Stimulated activated CD8-positive, alpha-beta memory T cell treated with anti-CD3 and anti-CD28 coated beads, Interleukin-7, amount 100 ng/mL, for 24 hours (primary cell): ENCODE measurements around the gene SLC16A13.

Experiments
- DNase-seq: peaks from one replicate; pipeline ENCODE4 v3.0.0-alpha.2; 2020; ENCODE audit warnings: low read depth

Gene SLC16A13

DNA sequence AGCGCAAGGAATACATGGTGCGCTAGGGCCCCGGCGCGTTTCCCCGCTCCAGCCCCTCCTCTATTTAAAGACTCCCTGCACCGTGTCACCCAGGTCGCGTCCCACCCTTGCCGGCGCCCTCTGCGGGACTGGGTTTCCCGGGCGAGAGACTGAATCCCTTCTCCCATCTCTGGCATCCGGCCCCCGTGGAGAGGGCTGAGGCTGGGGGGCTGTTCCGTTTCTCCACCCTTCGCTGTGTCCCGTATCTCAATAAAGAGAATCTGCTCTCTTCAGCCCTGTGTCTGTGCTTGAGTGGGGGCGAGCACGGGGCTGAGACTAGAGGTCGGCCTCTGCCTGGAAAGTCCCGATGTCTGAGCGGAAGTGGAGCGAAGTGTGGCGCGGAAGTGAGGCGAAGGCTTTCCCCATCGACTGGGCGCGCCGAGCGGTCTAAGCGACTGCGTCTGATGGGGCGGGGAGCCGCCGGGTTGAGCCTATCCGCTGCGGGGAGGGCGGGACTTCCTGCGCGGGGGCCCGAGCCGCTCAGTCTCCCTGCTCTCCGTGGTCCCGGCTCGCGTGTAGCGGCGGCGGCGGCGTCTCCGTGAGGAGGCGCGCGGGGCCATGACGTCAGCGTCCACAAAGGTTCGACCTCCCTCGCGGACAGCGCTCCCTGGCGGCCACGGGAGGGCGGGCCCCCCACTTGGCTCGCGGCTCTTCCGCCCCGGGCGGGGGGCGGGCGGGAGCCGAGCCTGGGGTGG, 21.4 kb upstream of the SLC16A13 start:
- DNase-seq: peak; percentile 89

GRCh38 chr17:7014995-7015958, 20.5 kb upstream of the SLC16A13 start:
- peak; percentile 54 for DNase-seq

DNA sequence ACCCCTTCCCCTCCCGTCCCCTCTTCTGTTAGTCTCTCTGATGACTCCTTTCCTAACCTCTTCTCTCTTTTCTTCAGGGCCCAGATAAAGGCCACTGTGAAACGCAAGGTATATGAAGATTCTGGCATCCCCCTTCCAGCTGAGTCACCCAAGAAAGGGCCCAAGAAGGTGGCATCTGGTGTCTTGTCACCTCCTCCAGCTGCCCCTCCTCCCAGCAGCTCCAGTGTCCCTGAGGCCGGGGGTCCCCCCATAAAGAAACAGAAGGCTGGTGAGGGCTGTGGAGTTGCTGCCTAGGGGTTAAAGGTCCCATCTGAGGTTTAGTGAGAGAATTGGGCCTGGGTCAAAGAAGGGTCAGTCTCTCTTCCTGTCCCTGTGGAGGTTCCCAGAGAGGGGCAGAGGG, 19.4 kb upstream of the SLC16A13 start:
- DNase-seq: no peak

DNA sequence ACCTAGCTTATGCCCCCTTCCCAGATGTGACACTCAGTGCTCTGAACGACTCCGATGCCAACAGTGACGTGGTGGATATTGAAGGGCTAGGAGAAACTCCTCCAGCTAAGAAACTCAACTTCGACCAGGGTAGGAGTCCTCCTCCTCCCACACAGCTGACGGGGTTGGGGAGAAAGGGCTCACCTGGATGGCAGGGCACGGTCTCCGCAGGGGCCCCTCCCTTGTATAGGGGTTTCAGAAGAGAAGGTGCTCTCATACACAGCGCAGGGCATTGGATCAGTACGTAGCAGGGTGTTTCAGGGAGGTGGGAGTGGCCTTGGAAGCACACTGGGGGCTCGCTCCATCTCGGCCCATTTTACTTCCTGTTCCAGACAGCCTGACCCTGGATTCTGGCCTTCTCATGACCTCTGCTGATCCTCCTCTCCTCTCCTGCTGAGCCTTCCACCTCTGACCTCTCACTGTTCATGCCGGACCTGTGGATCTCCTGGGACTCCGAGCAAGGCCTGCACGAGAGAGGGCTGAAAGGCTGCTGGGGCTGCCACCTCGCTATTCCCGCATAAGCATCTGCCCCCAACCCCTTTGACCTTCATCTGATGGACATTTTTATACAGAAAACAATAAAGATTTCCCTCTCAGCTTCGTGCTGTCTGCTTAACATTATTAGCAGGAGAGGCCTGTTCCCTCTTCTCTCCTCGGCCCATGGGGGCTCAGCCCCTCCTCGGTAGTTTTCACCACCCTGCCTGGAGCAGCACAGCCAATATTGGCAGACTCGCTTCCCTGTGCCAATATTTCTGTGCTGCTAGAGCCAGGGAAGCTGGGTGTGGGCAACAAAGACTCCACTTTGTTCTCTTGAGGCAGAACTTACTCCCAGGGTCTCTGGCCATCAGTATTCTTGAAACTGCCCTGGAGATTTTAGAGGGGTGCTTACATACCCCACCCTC, 18.7 kb upstream of the SLC16A13 start:
- DNase-seq: no peak

GRCh38 chr17:7017827-7018200, 18.0 kb upstream of the SLC16A13 start:
- no peak for DNase-seq

GRCh38 chr17:7018331-7018964, 17.4 kb upstream of the SLC16A13 start:
- DNase-seq: no peak

GRCh38 chr17:7019367-7019766, 16.4 kb upstream of the SLC16A13 start:
- no peak for DNase-seq

DNA sequence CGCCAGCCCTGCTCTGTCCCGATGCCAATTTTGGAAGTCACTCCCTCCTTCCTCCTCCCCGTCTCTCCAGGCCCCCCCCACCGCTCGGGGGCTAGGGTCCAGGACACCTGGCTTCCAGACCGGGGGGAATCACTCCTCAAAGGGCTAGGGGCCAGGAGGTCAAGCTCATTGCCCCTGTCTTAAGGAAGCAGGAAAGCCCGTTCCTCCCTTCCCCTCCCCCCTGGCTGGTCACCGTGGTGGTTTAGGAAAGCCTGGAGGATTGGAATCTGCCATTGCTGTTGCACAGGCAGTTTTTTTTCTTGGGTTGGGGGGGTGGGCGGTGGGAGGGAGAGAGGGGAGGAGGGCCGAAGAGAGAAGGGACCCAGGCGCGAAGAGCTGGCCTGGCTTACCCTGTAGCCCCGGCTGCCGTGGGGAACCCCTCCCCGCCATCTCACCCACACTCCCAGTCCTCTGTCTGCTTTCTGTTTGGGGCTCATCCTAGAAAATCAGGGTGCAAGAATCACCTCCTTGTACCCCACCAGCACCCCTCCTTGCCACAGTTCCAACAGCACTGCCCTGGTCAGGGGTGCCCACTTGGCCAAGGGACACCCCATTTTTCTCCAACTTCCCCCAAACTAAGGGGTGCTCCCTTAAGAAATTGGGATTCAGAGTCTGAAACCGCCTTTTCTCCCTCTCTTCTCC, 15.8 kb upstream of the SLC16A13 start:
- DNase-seq: no peak

GRCh38 chr17:7020894-7021664, 14.7 kb upstream of the SLC16A13 start:
- no peak for DNase-seq

- peak; percentile 64 for DNase-seq
Observed at GRCh38 chr17:7021993-7022778, 13.6 kb upstream of the SLC16A13 start.

DNA sequence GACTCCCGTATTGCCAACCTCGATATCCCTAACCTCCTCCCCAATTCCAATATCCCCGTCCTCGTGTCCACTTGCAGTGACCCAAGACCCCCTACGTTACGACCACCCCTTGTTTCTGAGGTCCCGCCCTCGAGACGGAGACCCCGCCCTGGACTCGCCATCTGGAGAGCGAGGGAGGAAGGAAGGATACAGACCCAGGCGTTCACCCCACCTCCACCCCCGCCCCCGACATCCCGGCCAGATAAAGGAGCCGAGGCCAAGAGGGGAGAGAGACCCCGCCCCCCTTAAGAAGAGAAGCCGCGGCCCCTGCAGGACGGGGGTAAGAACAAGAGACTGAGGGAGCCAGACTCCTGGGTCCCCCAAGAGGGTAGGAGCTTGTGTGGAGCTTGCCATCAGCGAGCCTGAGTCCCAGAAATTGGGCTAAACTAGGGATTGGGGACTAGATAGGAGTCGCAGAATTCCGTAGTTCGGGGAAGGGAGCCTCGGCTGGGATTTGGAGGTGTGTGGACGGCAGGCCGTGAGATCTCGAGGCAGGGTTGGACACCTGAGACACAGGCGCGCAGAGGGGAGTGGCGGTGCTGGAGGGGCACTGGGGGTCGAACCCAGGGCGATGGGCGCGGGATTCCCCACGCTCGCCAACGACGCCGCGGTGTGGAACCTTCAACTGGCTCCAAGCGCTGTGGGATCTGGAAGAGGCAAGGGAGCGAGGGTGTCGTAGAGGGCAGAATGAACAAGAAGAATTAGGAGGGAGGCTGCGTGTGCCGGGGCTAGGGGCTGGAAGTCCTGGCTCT, 12.8 kb upstream of the SLC16A13 start, which contains the start of gene BCL6B:
Gene BCL6B (plus strand): TSS at position 270 of the 791 bp plus-strand sequence. CDS start 622 bp downstream, outside the sequence.
- no peak for DNase-seq

DNA sequence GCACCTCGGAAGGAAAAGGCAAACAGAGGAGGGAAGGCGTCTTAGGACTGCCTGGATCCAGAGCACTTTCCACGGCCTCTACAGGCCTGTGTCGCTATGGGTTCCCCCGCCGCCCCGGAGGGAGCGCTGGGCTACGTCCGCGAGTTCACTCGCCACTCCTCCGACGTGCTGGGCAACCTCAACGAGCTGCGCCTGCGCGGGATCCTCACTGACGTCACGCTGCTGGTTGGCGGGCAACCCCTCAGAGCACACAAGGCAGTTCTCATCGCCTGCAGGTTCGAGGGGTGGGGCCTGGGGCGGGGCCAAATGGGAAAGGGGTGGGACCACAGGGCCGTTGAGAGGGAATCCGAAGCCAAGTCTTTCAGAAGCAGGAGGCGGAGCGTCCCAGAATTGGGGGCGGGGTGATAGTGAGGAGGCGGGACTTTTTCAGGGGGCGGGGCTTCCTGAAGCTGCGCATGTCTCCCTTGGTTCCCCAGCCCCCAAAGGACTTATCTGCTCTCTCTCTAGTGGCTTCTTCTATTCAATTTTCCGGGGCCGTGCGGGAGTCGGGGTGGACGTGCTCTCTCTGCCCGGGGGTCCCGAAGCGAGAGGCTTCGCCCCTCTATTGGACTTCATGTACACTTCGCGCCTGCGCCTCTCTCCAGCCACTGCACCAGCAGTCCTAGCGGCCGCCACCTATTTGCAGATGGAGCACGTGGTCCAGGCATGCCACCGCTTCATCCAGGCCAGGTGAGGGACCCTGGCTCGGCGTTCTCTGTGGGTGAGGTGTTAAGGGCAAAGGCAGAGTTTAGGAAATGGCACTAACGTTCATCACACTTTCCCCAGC, 12.0 kb upstream of the SLC16A13 start:
- DNase-seq: peak; percentile 93

DNA sequence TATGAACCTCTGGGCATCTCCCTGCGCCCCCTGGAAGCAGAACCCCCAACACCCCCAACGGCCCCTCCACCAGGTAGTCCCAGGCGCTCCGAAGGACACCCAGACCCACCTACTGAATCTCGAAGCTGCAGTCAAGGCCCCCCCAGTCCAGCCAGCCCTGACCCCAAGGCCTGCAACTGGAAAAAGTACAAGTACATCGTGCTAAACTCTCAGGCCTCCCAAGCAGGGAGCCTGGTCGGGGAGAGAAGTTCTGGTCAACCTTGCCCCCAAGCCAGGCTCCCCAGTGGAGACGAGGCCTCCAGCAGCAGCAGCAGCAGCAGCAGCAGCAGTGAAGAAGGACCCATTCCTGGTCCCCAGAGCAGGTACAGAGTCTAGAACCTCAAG, 11.4 kb upstream of the SLC16A13 start:
- DNase-seq: no peak

- DNase-seq: no peak
Observed at GRCh38 chr17:7025245-7025644, 10.6 kb upstream of the SLC16A13 start.

GRCh38 chr17:7026471-7027115, 9.2 kb upstream of the SLC16A13 start:
- no peak for DNase-seq

- no peak for DNase-seq
Observed at GRCh38 chr17:7027335-7027734, 8.5 kb upstream of the SLC16A13 start.

DNA sequence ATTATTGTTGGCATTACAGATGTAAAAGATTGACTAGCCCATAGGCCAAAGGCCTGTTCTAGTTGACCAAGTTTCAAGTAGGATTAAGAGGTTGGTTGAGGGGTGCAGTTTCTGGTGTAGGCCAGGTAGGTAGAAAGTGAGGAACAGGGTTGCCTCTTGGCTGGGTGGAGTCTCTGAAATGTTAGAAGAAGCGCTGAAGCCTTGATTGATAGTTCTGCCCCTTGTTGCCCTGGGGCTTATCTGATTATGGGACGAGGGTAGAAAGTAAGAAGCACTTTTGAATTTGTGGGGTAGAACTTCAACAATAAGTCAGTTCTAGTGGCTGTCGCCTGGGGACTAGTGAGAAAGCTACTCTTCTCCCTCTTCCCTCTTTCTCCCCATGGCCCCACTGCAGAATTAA, 6.7 kb upstream of the SLC16A13 start:
- no peak for DNase-seq
